ENCODE measurements around the gene GNMT.
A peak's percentile ranks its signal among the peaks of the same experiment; 100 is the strongest.
"Not testable (repeated sequence)": the region's sequence is repeated elsewhere in the genome, so short reads cannot be mapped to it uniquely, and the experiment has no call there.

The GNMT gene

DNA sequence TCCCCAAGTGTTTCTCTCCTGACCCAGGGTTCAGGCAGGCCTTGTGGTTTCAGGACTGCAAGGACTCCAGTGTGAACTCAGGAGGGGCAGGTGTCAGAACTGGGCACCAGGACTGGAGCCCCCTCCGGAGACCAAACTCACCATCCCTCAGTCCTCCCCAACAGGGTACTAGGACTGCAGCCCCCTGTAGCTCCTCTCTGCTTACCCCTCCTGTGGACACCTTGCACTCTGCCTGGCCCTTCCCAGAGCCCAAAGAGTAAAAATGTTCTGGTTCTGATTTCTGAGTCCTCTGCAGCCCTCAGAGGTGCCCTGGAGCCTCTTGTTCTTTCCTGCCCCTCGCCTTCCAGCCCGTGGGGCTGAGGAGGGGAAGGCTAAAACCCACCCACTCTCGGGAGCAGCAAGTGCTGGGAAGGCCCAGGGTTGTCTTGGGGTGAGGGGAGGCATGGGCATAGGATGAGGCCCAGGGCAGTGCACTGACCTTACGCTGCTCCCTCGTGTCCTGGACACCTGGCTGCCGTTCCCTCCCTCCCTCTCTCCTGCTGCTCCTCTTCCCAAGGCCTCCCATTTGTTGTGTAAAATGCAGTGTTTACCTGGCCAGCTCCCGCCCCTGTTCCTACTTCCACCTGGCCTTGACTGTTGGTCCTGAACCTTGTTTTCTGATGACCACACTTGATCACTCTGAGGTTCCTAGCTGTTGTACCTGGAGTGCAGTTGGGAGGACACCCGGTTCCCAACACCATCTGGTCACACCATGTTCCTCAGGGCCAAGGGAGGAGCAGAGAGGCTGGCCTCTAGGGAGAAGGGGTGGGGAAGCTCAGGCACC lies 21.4 kb upstream of the GNMT start:
- Histone ChIP-seq H3K23ac (ENCODE audit: low read length) (no peak overlapping the region), H3K18ac (ENCODE audit: low read length) (no peak overlapping the region), H2BK120ac (ENCODE audit: insufficient read depth, low read length, poor library complexity) (no peak overlapping the region), H2BK12ac (ENCODE audit: low read length) (no peak overlapping the region), H4K12ac (ENCODE audit: low read depth, low read length) (peak overlapping the region; percentile 36), H3K27ac (ENCODE audit: low read depth, low read length) (no peak overlapping the region), H4K8ac (ENCODE audit: low read depth, low read length) (no peak overlapping the region), H2AK5ac (ENCODE audit: low read length) (no peak overlapping the region), H2BK5ac (ENCODE audit: low read depth, low read length, poor library complexity) (no peak overlapping the region), H3K4me1 (ENCODE audit: control insufficient read depth in 1 of 2, insufficient read depth in 2 of 2, low read length in 2 of 2) (no peaks in the 10 kb centered on the region), H3K9ac (ENCODE audit: low read length) (no peak overlapping the region), H3K4me3 (ENCODE audit: low read depth, low read length) (no peak overlapping the region), H3K79me2 (ENCODE audit: control insufficient read depth, insufficient read depth, low read length, poor library complexity) (no peaks in the 10 kb centered on the region), H3K4me2 (ENCODE audit: low read length) (no peak overlapping the region), H3K36me3 (ENCODE audit: control insufficient read depth in 1 of 2, insufficient read depth in 2 of 2, low read length in 2 of 2) (peaks cover 42 to 49% of the 10 kb centered on the region in 2 experiments), H4K91ac (ENCODE audit: low read depth, low read length) (no peak overlapping the region), H3K27me3 (ENCODE audit: insufficient read depth, low read length) (no peaks in the 10 kb centered on the region), H2AFZ (ENCODE audit: insufficient read depth, low read length, poor library complexity) (no peak overlapping the region), H3K9me3 (ENCODE audit: insufficient read depth, low read depth, low read length) (peaks cover 2% of the 10 kb centered on the region), H3K4ac (ENCODE audit: low read depth, low read length) (no peak overlapping the region), H3K14ac (ENCODE audit: low read length) (no peak overlapping the region), H3K79me1 (ENCODE audit: low read length) (no peaks in the 10 kb centered on the region)
- DNase-seq = no peak
- WGBS (ENCODE audit: extremely low coverage, insufficient coverage, insufficient read length) = no CpG with 5 or more reads among the region's 9 CpGs

DNA sequence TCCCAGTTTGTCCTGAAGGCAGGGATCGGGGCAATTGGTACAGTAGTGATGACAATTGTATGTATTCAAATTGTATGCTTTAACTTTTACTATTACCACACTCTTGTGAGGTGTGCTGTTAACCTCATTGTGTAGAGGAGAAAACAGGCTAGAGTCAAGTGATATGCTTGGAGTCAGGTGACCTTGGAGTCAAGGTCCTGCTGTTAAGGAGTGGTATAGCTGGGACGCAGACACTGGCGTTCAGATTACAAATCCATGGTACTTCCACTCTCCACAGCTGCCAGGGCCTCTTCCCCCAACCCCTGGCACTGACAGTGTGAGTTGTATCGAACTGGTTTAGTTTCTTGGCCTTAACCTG lies 20.8 kb upstream of the GNMT start:
- H4K91ac ChIP-seq (ENCODE audit: low read depth, low read length) = no peak overlapping the region
- H3K4me3 ChIP-seq (ENCODE audit: low read depth, low read length) = no peak overlapping the region

DNA sequence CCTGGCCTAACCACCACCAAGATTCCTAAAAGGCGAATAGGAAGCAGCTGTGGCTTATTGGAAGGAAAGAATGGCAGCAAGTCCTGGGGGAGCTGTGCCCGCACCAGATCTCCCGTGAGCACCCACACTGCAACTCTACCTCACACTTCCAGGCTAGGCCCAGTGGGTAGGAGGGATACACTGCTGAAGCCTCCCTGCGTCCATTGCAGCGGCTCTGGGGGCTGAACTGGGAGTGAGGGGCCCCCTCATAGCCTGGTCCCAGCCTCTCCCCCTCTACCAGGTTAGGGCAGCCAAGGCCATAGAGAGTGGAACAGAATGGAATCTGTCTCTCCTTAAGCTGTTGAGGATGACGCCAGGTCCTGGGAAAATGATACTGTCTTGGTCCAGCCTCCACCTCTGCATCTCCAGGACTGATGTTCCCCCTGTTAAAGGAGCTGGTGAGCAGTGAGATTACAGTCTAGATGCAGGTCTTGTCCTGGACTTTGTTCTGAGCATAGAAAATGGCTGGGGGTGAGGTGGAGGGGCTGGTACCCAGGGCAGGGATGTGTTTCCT lies 20.0 kb upstream of the GNMT start:
- no peak for DNase-seq
- Histone ChIP-seq H3K14ac (ENCODE audit: low read length) (no peak overlapping the region), H2BK120ac (ENCODE audit: insufficient read depth, low read length, poor library complexity) (no peak overlapping the region), H3K4me1 (ENCODE audit: control insufficient read depth in 1 of 2, insufficient read depth in 2 of 2, low read length in 2 of 2) (no peaks in the 10 kb centered on the region), H2BK5ac (ENCODE audit: low read depth, low read length, poor library complexity) (no peak overlapping the region), H4K91ac (ENCODE audit: low read depth, low read length) (no peak overlapping the region), H3K27me3 (ENCODE audit: insufficient read depth, low read length) (no peaks in the 10 kb centered on the region), H2AK5ac (ENCODE audit: low read length) (no peak overlapping the region), H3K79me1 (ENCODE audit: low read length) (no peaks in the 10 kb centered on the region), H3K9ac (ENCODE audit: low read length) (no peak overlapping the region), H3K18ac (ENCODE audit: low read length) (no peak overlapping the region), H3K36me3 (ENCODE audit: control insufficient read depth in 1 of 2, insufficient read depth in 2 of 2, low read length in 2 of 2) (peaks cover 35 to 41% of the 10 kb centered on the region in 2 experiments), H3K79me2 (ENCODE audit: control insufficient read depth, insufficient read depth, low read length, poor library complexity) (no peaks in the 10 kb centered on the region), H3K27ac (ENCODE audit: low read depth, low read length) (no peak overlapping the region), H4K8ac (ENCODE audit: low read depth, low read length) (no peak overlapping the region), H2BK12ac (ENCODE audit: low read length) (no peak overlapping the region), H3K9me3 (ENCODE audit: insufficient read depth, low read depth, low read length) (no peaks in the 10 kb centered on the region), H4K12ac (ENCODE audit: low read depth, low read length) (no peak overlapping the region), H3K4ac (ENCODE audit: low read depth, low read length) (no peak overlapping the region), H3K4me2 (ENCODE audit: low read length) (no peak overlapping the region), H3K4me3 (ENCODE audit: low read depth, low read length) (no peak overlapping the region), H3K23ac (ENCODE audit: low read length) (no peak overlapping the region), H2AFZ (ENCODE audit: insufficient read depth, low read length, poor library complexity) (no peak overlapping the region)
- WGBS (ENCODE audit: extremely low coverage, insufficient coverage, insufficient read length) = no CpG with 5 or more reads among the region's 6 CpGs

More for the DNA sequence above, 20.8 kb upstream of the GNMT start:
- no peak overlapping the region for H2BK120ac ChIP-seq (ENCODE audit: insufficient read depth, low read length, poor library complexity)
- no peak overlapping the region for H2AFZ ChIP-seq (ENCODE audit: insufficient read depth, low read length, poor library complexity)
- no peak overlapping the region for H2AK5ac ChIP-seq (ENCODE audit: low read length)
- H4K12ac ChIP-seq (ENCODE audit: low read depth, low read length) = no peak overlapping the region
- H3K79me2 ChIP-seq (ENCODE audit: control insufficient read depth, insufficient read depth, low read length, poor library complexity) = no peaks in the 10 kb centered on the region
- H3K14ac ChIP-seq (ENCODE audit: low read length) = no peak overlapping the region
- no CpG with 5 or more reads among the region's 4 CpGs for WGBS (ENCODE audit: extremely low coverage, insufficient coverage, insufficient read length)
- DNase-seq = no peak
- no peak overlapping the region for H3K23ac ChIP-seq (ENCODE audit: low read length)
- no peak overlapping the region for H3K27ac ChIP-seq (ENCODE audit: low read depth, low read length)
- peaks cover 39 to 44% of the 10 kb centered on the region in 2 experiments for H3K36me3 ChIP-seq (ENCODE audit: control insufficient read depth in 1 of 2, insufficient read depth in 2 of 2, low read length in 2 of 2)
- H4K8ac ChIP-seq (ENCODE audit: low read depth, low read length) = no peak overlapping the region
- H3K9ac ChIP-seq (ENCODE audit: low read length) = no peak overlapping the region
- no peak overlapping the region for H3K4ac ChIP-seq (ENCODE audit: low read depth, low read length)
- H3K79me1 ChIP-seq (ENCODE audit: low read length) = no peaks in the 10 kb centered on the region
- no peak overlapping the region for H2BK5ac ChIP-seq (ENCODE audit: low read depth, low read length, poor library complexity)
- H3K27me3 ChIP-seq (ENCODE audit: insufficient read depth, low read length) = no peaks in the 10 kb centered on the region
- H3K18ac ChIP-seq (ENCODE audit: low read length) = no peak overlapping the region
- no peak overlapping the region for H3K4me2 ChIP-seq (ENCODE audit: low read length)
- H3K4me1 ChIP-seq (ENCODE audit: control insufficient read depth in 1 of 2, insufficient read depth in 2 of 2, low read length in 2 of 2) = no peaks in the 10 kb centered on the region
- no peaks in the 10 kb centered on the region for H3K9me3 ChIP-seq (ENCODE audit: insufficient read depth, low read depth, low read length)
- H2BK12ac ChIP-seq (ENCODE audit: low read length) = no peak overlapping the region

DNA sequence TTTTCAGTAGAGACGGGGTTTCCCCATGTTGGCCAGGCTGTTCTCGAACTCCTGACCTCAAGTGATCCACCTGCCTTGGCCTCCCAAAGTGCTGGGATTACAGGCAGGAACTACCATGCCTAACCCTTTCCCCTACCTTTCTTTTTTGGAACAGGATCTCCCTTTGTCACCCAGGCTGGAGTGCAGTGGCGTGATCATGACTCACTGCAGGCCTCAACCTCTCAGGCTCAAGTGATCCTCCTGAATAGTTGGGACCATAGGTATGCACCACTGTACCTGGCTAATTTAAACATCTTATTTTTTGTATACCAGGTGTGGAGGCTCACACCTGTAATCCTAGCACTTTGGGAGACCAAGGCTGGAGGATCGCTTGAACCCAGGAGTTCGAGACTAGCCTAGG lies 19.2 kb upstream of the GNMT start:
- H3K79me1 ChIP-seq (ENCODE audit: low read length); H3K27ac ChIP-seq (ENCODE audit: low read depth, low read length); H3K4me2 ChIP-seq (ENCODE audit: low read length); H3K14ac ChIP-seq (ENCODE audit: low read length); H3K79me2 ChIP-seq (ENCODE audit: control insufficient read depth, insufficient read depth, low read length, poor library complexity); H2BK5ac ChIP-seq (ENCODE audit: low read depth, low read length, poor library complexity); H3K4me1 ChIP-seq (ENCODE audit: control insufficient read depth in 1 of 2, insufficient read depth in 2 of 2, low read length in 2 of 2); H2BK120ac ChIP-seq (ENCODE audit: insufficient read depth, low read length, poor library complexity); DNase-seq; H3K23ac ChIP-seq (ENCODE audit: low read length); H4K8ac ChIP-seq (ENCODE audit: low read depth, low read length); H3K18ac ChIP-seq (ENCODE audit: low read length); H4K91ac ChIP-seq (ENCODE audit: low read depth, low read length); H3K4me3 ChIP-seq (ENCODE audit: low read depth, low read length); H4K12ac ChIP-seq (ENCODE audit: low read depth, low read length); H3K4ac ChIP-seq (ENCODE audit: low read depth, low read length); H3K27me3 ChIP-seq (ENCODE audit: insufficient read depth, low read length); H2AFZ ChIP-seq (ENCODE audit: insufficient read depth, low read length, poor library complexity); H3K9ac ChIP-seq (ENCODE audit: low read length); H2AK5ac ChIP-seq (ENCODE audit: low read length); H3K9me3 ChIP-seq (ENCODE audit: insufficient read depth, low read depth, low read length); H2BK12ac ChIP-seq (ENCODE audit: low read length): not testable (repeated sequence)
- WGBS (ENCODE audit: extremely low coverage, insufficient coverage, insufficient read length) = no CpG with 5 or more reads among the region's 5 CpGs
- peaks cover 31 to 35% of the 10 kb centered on the region in 2 experiments for H3K36me3 ChIP-seq (ENCODE audit: control insufficient read depth in 1 of 2, insufficient read depth in 2 of 2, low read length in 2 of 2)

Data from trophoblast cell (in vitro differentiated cells and primary cell).